Measurements from ENCODE around the gene OPHN1. TPM values are rescaled to one million over a fixed set of nuclear protein-coding genes. Genes with fewer than 3 reads are reported as not detected.

OPHN1 gene
- total RNA-seq, 4 donors from 2014 or later = 2.3 to 10.8 (median 4.6) TPM

DNA sequence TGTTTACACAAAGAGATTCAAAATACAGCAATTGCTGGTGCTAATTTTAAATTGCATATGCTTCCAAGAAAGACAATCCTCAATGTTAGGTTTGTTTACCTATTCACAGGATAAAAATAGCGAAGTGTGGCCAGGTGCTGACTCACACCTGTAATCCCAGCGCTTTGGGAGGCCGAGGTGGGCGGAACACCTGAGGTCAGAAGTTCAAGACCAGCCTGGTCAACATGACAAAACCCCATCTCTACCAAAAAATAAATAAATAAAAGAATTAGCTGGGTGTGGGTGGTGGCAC, 77.7 kb downstream of the OPHN1 start:
- Histone ChIP-seq H3K27ac (peak overlapping the region in 3 of 4 donors; percentile 13 to 54 (median 26)), H3K4me1 (no peaks in the 10 kb centered on the region), H3K4me3 (no peak overlapping the region), H3K9me3 (no peaks in the 10 kb centered on the region), H3K27me3 (no peaks in the 10 kb centered on the region), H3K36me3 (no peaks in the 10 kb centered on the region)
- no peak for ATAC-seq
- TF ChIP-seq, protein P1, sequence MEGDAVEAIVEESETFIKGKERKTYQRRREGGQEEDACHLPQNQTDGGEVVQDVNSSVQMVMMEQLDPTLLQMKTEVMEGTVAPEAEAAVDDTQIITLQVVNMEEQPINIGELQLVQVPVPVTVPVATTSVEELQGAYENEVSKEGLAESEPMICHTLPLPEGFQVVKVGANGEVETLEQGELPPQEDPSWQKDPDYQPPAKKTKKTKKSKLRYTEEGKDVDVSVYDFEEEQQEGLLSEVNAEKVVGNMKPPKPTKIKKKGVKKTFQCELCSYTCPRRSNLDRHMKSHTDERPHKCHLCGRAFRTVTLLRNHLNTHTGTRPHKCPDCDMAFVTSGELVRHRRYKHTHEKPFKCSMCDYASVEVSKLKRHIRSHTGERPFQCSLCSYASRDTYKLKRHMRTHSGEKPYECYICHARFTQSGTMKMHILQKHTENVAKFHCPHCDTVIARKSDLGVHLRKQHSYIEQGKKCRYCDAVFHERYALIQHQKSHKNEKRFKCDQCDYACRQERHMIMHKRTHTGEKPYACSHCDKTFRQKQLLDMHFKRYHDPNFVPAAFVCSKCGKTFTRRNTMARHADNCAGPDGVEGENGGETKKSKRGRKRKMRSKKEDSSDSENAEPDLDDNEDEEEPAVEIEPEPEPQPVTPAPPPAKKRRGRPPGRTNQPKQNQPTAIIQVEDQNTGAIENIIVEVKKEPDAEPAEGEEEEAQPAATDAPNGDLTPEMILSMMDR (IDR thresholded peaks at IDR 0.05 in 4 of 5, conservative IDR thresholded peaks at IDR 0.05 in 1 of 5) = no peak
- TF ChIP-seq POLR2A (IDR thresholded peaks at IDR 0.05) = no peak
- intact Hi-C loops (cut with DNase I; ENCODE audit: low total_unique reads) (no loop called here), in situ Hi-C loops (cut with MboI; ENCODE audit: low sequenced_read_pairs in 4 of 4) (no loop called here)
- DNase-seq = no peak

DNA sequence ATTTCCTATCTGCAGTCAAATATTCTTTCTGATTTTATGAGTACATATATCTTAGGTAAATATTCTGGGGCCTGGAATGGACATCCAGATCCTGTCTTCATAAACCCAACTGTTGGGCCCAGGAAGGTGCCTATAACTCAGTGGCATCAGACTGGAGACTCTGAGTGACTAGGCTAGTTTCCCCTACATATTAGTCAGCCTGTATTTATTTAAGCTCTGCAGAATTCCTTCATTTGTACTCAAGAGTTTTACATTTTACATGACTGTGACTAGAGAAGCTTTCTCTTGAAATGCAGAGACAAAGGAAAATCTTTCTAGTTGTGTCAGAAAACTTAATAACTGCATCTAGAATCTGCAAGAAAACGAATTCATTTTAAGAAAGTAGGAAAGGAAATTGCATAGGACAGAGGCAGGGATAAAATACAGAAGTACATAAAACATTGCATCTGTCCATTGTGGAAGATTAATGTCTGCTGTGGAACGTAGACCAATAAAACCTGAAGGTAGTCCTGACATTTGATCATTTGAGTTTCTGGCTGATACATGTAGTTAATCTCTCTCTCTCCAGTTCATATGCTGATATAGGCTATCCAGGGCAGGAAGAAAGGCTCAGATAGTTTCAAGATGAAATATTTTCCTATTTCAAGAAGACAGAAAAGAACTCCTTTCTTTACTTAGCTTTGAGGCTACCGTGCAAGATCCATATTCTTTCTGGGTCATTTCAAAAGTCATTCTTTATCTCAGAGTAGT, 78.2 kb downstream of the OPHN1 start:
- H3K36me3 ChIP-seq = no peaks in the 10 kb centered on the region
- DNase-seq (no peak), ATAC-seq (no peak)
- H3K9me3 ChIP-seq = no peaks in the 10 kb centered on the region
- intact Hi-C loops (cut with DNase I; ENCODE audit: low total_unique reads) = no loop called here
- TF ChIP-seq POLR2A (IDR thresholded peaks at IDR 0.05) = no peak
- TF ChIP-seq, protein P1 (IDR thresholded peaks at IDR 0.05 in 4 of 5, conservative IDR thresholded peaks at IDR 0.05 in 1 of 5) = no peak
- H3K4me3 ChIP-seq = no peak overlapping the region
- no peaks in the 10 kb centered on the region for H3K27me3 ChIP-seq
- in situ Hi-C loops (cut with MboI; ENCODE audit: low sequenced_read_pairs in 4 of 4) = no loop called here
- no peaks in the 10 kb centered on the region for H3K4me1 ChIP-seq
- H3K27ac ChIP-seq = peak overlapping the region in 3 of 4 donors; percentile 13 to 54 (median 26)

DNA sequence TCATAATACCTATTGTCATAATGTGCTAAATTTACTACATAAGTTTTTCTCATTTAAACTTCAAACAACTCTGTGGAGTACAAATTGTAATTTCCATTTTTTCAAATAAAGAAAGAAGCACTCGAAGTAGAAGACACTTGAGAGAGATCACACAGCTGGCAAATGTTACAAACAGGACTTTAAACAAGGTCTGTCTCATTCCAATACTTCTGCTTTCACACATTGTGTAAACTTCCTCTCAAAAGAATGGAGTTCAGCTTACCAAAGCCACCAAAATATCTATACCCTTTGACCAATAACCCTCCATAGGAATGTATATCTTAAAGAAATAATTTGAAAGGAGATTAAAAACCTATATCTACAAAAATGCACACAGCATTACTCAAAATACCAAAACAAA, 88.3 kb downstream of the OPHN1 start:
- DNase-seq (no peak), ATAC-seq (no peak)
- Histone ChIP-seq H3K27me3 (no peaks in the 10 kb centered on the region), H3K4me3 (no peak overlapping the region), H3K27ac (no peak overlapping the region), H3K9me3 (no peaks in the 10 kb centered on the region), H3K36me3 (no peaks in the 10 kb centered on the region), H3K4me1 (peaks cover 6 to 8% of the 10 kb centered on the region in 2 donors)
- in situ Hi-C loops (cut with MboI; ENCODE audit: low sequenced_read_pairs in 4 of 4) = no loop called here
- intact Hi-C loops (cut with DNase I; ENCODE audit: low total_unique reads) = no loop called here
- TF ChIP-seq, protein P1 (IDR thresholded peaks at IDR 0.05 in 4 of 5, conservative IDR thresholded peaks at IDR 0.05 in 1 of 5) = no peak
- TF ChIP-seq POLR2A (IDR thresholded peaks at IDR 0.05) = no peak

DNA sequence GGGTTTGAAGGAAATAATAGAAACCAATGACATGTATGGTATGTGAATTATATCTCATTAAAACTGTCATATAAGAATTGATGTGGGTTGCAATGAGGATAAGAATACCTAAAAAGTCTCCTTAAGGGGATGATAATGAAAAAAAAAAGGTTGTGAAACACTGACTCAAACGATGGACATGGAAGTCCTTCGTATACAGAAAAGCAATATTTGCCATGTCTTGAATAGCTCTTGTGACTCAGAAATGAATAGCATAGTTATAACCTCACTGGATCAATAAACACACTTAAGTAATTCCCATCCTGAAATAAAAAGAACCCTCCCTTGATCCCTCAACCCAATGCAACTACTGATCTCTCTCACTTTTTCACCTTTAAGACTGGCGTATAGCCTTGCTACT, 89.7 kb downstream of the OPHN1 start:
- H3K27me3 ChIP-seq = no peaks in the 10 kb centered on the region
- ATAC-seq (no peak), DNase-seq (no peak)
- peaks cover 6 to 8% of the 10 kb centered on the region in 2 donors for H3K4me1 ChIP-seq
- H3K27ac ChIP-seq = no peak overlapping the region
- H3K9me3 ChIP-seq = no peaks in the 10 kb centered on the region
- no peaks in the 10 kb centered on the region for H3K36me3 ChIP-seq
- H3K4me3 ChIP-seq = no peak overlapping the region
- intact Hi-C loops (cut with DNase I; ENCODE audit: low total_unique reads) (no loop called here), in situ Hi-C loops (cut with MboI; ENCODE audit: low sequenced_read_pairs in 4 of 4) (no loop called here)
- TF ChIP-seq, protein P1 (IDR thresholded peaks at IDR 0.05 in 4 of 5, conservative IDR thresholded peaks at IDR 0.05 in 1 of 5) = no peak
- no peak for TF ChIP-seq POLR2A (IDR thresholded peaks at IDR 0.05)
